DMS 273 (cell line): Measurements from ENCODE around the gene DLX6.

Experiments used
- DNase-seq: peaks from one replicate; lab custom pipeline; 2025; ENCODE audit not compliant: unreplicated experiment; lab: John Stamatoyannopoulos, UW

Gene DLX6

GRCh38 chr7:97005183-97006054 lies at the start of gene DLX6:
TSS of gene DLX6 (plus strand) at chr7:97005553. CDS start at chr7:97005978, 425 bp downstream.
- DNase-seq: peak; percentile 99

GRCh38 chr7:96959135-96959534 lies 46.2 kb upstream of the DLX6 start:
- no peak for DNase-seq

- no peak for DNase-seq
These were observed 43.0 kb upstream of the DLX6 start for GRCh38 chr7:96962221-96962885.

- no peak for DNase-seq
These were observed 36.4 kb upstream of the DLX6 start for GRCh38 chr7:96968981-96969380.

- no peak for DNase-seq
These were observed 34.6 kb upstream of the DLX6 start for GRCh38 chr7:96970739-96971138.

GRCh38 chr7:96973986-96974385 lies 31.4 kb upstream of the DLX6 start:
- no peak for DNase-seq

- DNase-seq: no peak
These were observed 29.2 kb upstream of the DLX6 start for GRCh38 chr7:96976106-96976505.

GRCh38 chr7:96977445-96977844 lies 27.9 kb upstream of the DLX6 start:
- no peak for DNase-seq

- DNase-seq: no peak
These were observed 25.6 kb upstream of the DLX6 start for GRCh38 chr7:96979551-96980276.

- no peak for DNase-seq
These were observed 22.8 kb upstream of the DLX6 start for GRCh38 chr7:96982586-96982985.

GRCh38 chr7:96985992-96986391 lies 19.4 kb upstream of the DLX6 start:
- DNase-seq: no peak

GRCh38 chr7:96986901-96987300 lies 18.5 kb upstream of the DLX6 start:
- no peak for DNase-seq

- no peak for DNase-seq
These were observed 17.6 kb upstream of the DLX6 start for GRCh38 chr7:96987719-96988118.

- no peak for DNase-seq
These were observed 16.0 kb upstream of the DLX6 start for GRCh38 chr7:96989241-96989858.

GRCh38 chr7:96989859-96990317 lies 15.5 kb upstream of the DLX6 start:
- no peak for DNase-seq

GRCh38 chr7:96991546-96992191 lies 13.7 kb upstream of the DLX6 start:
- DNase-seq: no peak

- DNase-seq: no peak
These were observed 13.0 kb upstream of the DLX6 start for GRCh38 chr7:96992192-96993005.

GRCh38 chr7:96993094-96993865 lies 12.1 kb upstream of the DLX6 start:
- no peak for DNase-seq

- no peak for DNase-seq
These were observed 11.4 kb upstream of the DLX6 start for GRCh38 chr7:96993980-96994379.
